ENCODE results near the gene EEF1AKMT1.
"Not testable (repeated sequence)": the region's sequence is repeated elsewhere in the genome, so short reads cannot be mapped to it uniquely, and the experiment has no call there.

Gene EEF1AKMT1

GRCh38 chr13:20689291-20689690 lies 84.5 kb downstream of the EEF1AKMT1 start:
- no peak for DNase-seq

GRCh38 chr13:20686863-20687579 lies 86.7 kb downstream of the EEF1AKMT1 start:
- DNase-seq, result no peak

- DNase-seq, result no peak
These were observed 87.6 kb downstream of the EEF1AKMT1 start for GRCh38 chr13:20686167-20686566.

GRCh38 chr13:20685092-20685491 lies 88.7 kb downstream of the EEF1AKMT1 start:
- no peak for DNase-seq

GRCh38 chr13:20684546-20684945 lies 89.2 kb downstream of the EEF1AKMT1 start:
- DNase-seq, result no peak

GRCh38 chr13:20684041-20684440 lies 89.7 kb downstream of the EEF1AKMT1 start:
- no peak for DNase-seq

- DNase-seq, result no peak
These were observed 91.7 kb downstream of the EEF1AKMT1 start for GRCh38 chr13:20682061-20682460.

- not testable (repeated sequence) for DNase-seq
These were observed 92.3 kb downstream of the EEF1AKMT1 start for GRCh38 chr13:20681481-20681880.

- DNase-seq, result no peak
These were observed 93.2 kb downstream of the EEF1AKMT1 start for GRCh38 chr13:20680416-20681080.

- DNase-seq, result no peak
These were observed 93.9 kb downstream of the EEF1AKMT1 start for GRCh38 chr13:20679879-20680278.

Measured in AML-193 (cell line).